Cortex of kidney (tissue), 1 donor: ENCODE data around the gene PALLD.

Experiments
- DNase-seq: peaks from one replicate; lab custom pipeline; 2025; lab: John Stamatoyannopoulos, UW

Gene PALLD

GRCh38 chr4:168647646-168648375, 151.0 kb downstream of the PALLD start:
- no peak for DNase-seq

- DNase-seq = no peak
Measured at GRCh38 chr4:168648494-168648893, 151.6 kb downstream of the PALLD start.

GRCh38 chr4:168648929-168649328, 152.1 kb downstream of the PALLD start:
- DNase-seq = no peak

- no peak for DNase-seq
Measured at GRCh38 chr4:168651374-168651773, 154.5 kb downstream of the PALLD start.

- no peak for DNase-seq
Measured at GRCh38 chr4:168651864-168652263, 155.0 kb downstream of the PALLD start.

- no peak for DNase-seq
Measured at GRCh38 chr4:168652755-168653154, 155.9 kb downstream of the PALLD start.

- no peak for DNase-seq
Measured at GRCh38 chr4:168654104-168654847, 157.4 kb downstream of the PALLD start.

- DNase-seq = no peak
Measured at GRCh38 chr4:168654848-168655174, 158.0 kb downstream of the PALLD start.

GRCh38 chr4:168655182-168655581, 158.3 kb downstream of the PALLD start:
- DNase-seq = no peak

GRCh38 chr4:168656055-168656660, 159.3 kb downstream of the PALLD start:
- DNase-seq = no peak

- no peak for DNase-seq
Measured at GRCh38 chr4:168656946-168657473, 160.2 kb downstream of the PALLD start.

- DNase-seq = no peak
Measured at GRCh38 chr4:168658751-168659150, 161.9 kb downstream of the PALLD start.

- no peak for DNase-seq
Measured at GRCh38 chr4:168659741-168660465, 163.1 kb downstream of the PALLD start.

- DNase-seq = no peak
Measured at GRCh38 chr4:168662297-168662984, 165.6 kb downstream of the PALLD start.

GRCh38 chr4:168664242-168664891, 167.5 kb downstream of the PALLD start:
- DNase-seq = no peak

GRCh38 chr4:168666531-168666930, 169.7 kb downstream of the PALLD start:
- DNase-seq = no peak

GRCh38 chr4:168667376-168667775, 170.5 kb downstream of the PALLD start:
- DNase-seq = no peak

- DNase-seq = no peak
Measured at GRCh38 chr4:168667921-168668320, 171.1 kb downstream of the PALLD start.

- DNase-seq = no peak
Measured at GRCh38 chr4:168673476-168673875, 176.6 kb downstream of the PALLD start.

GRCh38 chr4:168674077-168674747, 177.4 kb downstream of the PALLD start:
- no peak for DNase-seq

GRCh38 chr4:168674866-168675265, 178.0 kb downstream of the PALLD start:
- DNase-seq = no peak
